Heart right ventricle (tissue), 16 donors: Measurements from ENCODE around the gene CDK14. TPM values are rescaled to one million over a fixed set of nuclear protein-coding genes. Genes with fewer than 3 reads are reported as not detected.

Source experiments
- ATAC-seq, 8 donors: fragments of 200-7000 bp; cut with Tn5 transposase; one replicate each; pipeline ENCODE4 v1.9.1; 2020; ENCODE audit warnings: mild to moderate bottlenecking in 8 of 8, moderate library complexity in 8 of 8, moderate number of reproducible peaks in 1 of 8
- DNase-seq, 2 donors: peaks; one replicate each; pipeline ENCODE4 v3.0.0-alpha.2; 2020
- H3K27ac ChIP-seq, 10 donors: fragments of 200-600 bp; sonication (generic) in 2 of 10; one replicate each; pipeline versions ENCODE4 v1.5.0 to v1.8.0; 2020 to 2022; ENCODE audit warnings: mild to moderate bottlenecking in 3 of 10
- H3K27me3 ChIP-seq, 7 donors: fragments of 200-600 bp; one replicate each; pipeline ENCODE4 v1.8.0; 2021 to 2022; ENCODE audit warnings: mild to moderate bottlenecking in 2 of 7
- H3K36me3 ChIP-seq, 9 donors: fragments of 200-600 bp; sonication (generic) in 1 of 9; one replicate each; pipeline versions ENCODE4 v1.5.0 to v1.8.0; 2020 to 2022; ENCODE audit warnings: mild to moderate bottlenecking in 2 of 9
- H3K4me1 ChIP-seq, 9 donors: fragments of 200-600 bp; sonication (generic) in 1 of 9; one replicate each; pipeline versions ENCODE4 v1.5.0 to v1.8.0; 2020 to 2022; ENCODE audit warnings: mild to moderate bottlenecking in 4 of 9
- H3K4me3 ChIP-seq, 10 donors: fragments of 200-600 bp; sonication (generic) in 2 of 10; one replicate each; pipeline versions ENCODE4 v1.5.0 to v1.8.0; 2020 to 2022; ENCODE audit warnings: mild to moderate bottlenecking in 7 of 10, moderate library complexity in 2 of 10
- H3K9me3 ChIP-seq, 11 donors: fragments of 200-600 bp in 10 of 11; sonication (generic) in 2 of 11; one replicate each; pipeline versions ENCODE4 v1.5.0 to v1.8.0; 2013 to 2022; ENCODE audit warnings: mild to moderate bottlenecking in 2 of 11, control low read depth in 1 of 11, moderate library complexity in 1 of 11
- CTCF ChIP-seq, 9 donors: fragments of 200-600 bp; sonication (generic) in 2 of 9; IDR thresholded peaks; one replicate each; pipeline versions ENCODE4 v1.5.0 to v1.8.0; 2021 to 2022; ENCODE audit warnings: antibody characterized with exemption in 9 of 9, mild to moderate bottlenecking in 5 of 9, moderate library complexity in 1 of 9
- WGBS, 2 donors: extraction: QIAGEN DNeasy Blood & Tissue Kit; methylation state at CpG; one replicate each; pipeline ENCODE4 v1.1.7; 2013; ENCODE audit warnings: inconsistent platforms in 1 of 2; 5-methylcytosine and 5-hydroxymethylcytosine counted together
- intact Hi-C, 10 donors: fragments of 100-400 bp; cut with DNase I; formaldehyde crosslinking; loops; one replicate each; pipeline versions ENCODE4 v1.11.1 to v1.14.2; 2022
- polyA plus RNA-seq, 2 donors: library from polyadenylated mRNA; stranded (reverse); fragments of 200-250 nt; gene quantifications; one replicate each; pipeline ENCODE4 v1.2.3, GENCODE V29; 2013
- total RNA-seq, 10 donors: library from RNA; stranded (reverse); fragmentation: NEBNext Ultra II Directional in 3 of 10; extraction: Animal tissue kit (Norgen Biotek cat#: 25700) in 3 of 10; gene quantifications; one replicate each; pipeline versions ENCODE4 v1.2.1 to v1.2.4, GENCODE V29; 2021 to 2023
- donor health status: Arrhythmogenic right ventricular cardiomyopathy.
- donor health status: ischemic (EF 13 %, LVEDD 7.1; RV severe dilation, severe dysfunction).
- donor health status: healthy with polysubstance abuse.
- donor health status: DM: no; HTN: yes; CAD: no.
- donor health status: DM: no; HTN: no; CAD: no.
- donor health status: ischemic (EF 25% LVEDD 6.9; RV normal size, moderate dysfunction).
- donor health status: ischemic (EF 25% LVEDD 5.7; RV mildly dilated, moderate dysfunction).
- donor health status: healthy.
- donor health status: DM: yes; HTN: yes; CAD: no.
- donor health status: Ischemic cardiomyopathy.
- donor health status: ischemic (EF 35%, LVEDD 5.7; RV mildly dilated, moderate dysfunction).
- donor health status: nonischemic (EF 11% LVEDD 7.7; RV severe dilation, severe dysfunction).
- donor health status: DM: yes; HTN: yes; CAD: no.
- donor health status: PGD.
- donor health status: ischemic (EF 29% LVEDD 5.4; RV normal size, mild dysfunction).
- donor health status: nonischemic (EF 23%, LVEDD 6.1; RV moderate dilation, normal function).

The CDK14 gene
- total and polyA plus RNA-seq, 12 donors = 3.9 to 36.5 (median 21.4) TPM

- no peak overlapping the region for H3K4me3 ChIP-seq
- 88 to 90% methylated on average over 4 of the region's 4 CpGs for WGBS, 2 donors
- DNase-seq = no peak
- no peak for ATAC-seq
- no peaks in the 10 kb centered on the region for H3K36me3 ChIP-seq
- intact Hi-C loops = no loop called here
- H3K27ac ChIP-seq = no peak overlapping the region
- TF ChIP-seq CTCF (IDR thresholded peaks at IDR 0.05) = no peak
- H3K4me1 ChIP-seq = no peaks in the 10 kb centered on the region
- no peaks in the 10 kb centered on the region for H3K27me3 ChIP-seq
- peaks cover 0 to 11% (median 3%) of the 10 kb centered on the region in 11 donors for H3K9me3 ChIP-seq
Observed at GRCh38 chr7:90968871-90969270, 372.8 kb downstream of the CDK14 start.

GRCh38 chr7:90972906-90973550 is 376.9 kb downstream of the CDK14 start:
- H3K4me3 ChIP-seq = no peak overlapping the region
- no peak for ATAC-seq

GRCh38 chr7:90977056-90977455 is 380.9 kb downstream of the CDK14 start:
- no peaks in the 10 kb centered on the region for H3K27me3 ChIP-seq
- no peak overlapping the region for H3K27ac ChIP-seq
- no peak overlapping the region for H3K4me3 ChIP-seq
- H3K9me3 ChIP-seq = peaks cover 0 to 22% (median 4%) of the 10 kb centered on the region in 11 donors
- TF ChIP-seq CTCF (IDR thresholded peaks at IDR 0.05) = no peak
- H3K36me3 ChIP-seq = no peaks in the 10 kb centered on the region
- no peak for ATAC-seq
- no peaks in the 10 kb centered on the region for H3K4me1 ChIP-seq
- no peak for DNase-seq
- 92% methylated on average over 5 of the region's 5 CpGs for WGBS, 2 donors
- intact Hi-C loops = no loop called here

More at GRCh38 chr7:90972906-90973550, 376.9 kb downstream of the CDK14 start:
- TF ChIP-seq CTCF (IDR thresholded peaks at IDR 0.05) = no peak
- H3K27ac ChIP-seq = no peak overlapping the region
- intact Hi-C loops = loop anchor here in 1 of 10 donors (5.0 kb wide), 1 partner anchor 1146 kb away; no protein-coding TSS in a partner anchor
- WGBS, 2 donors = 73 to 75% methylated on average over 4 of the region's 4 CpGs
- H3K9me3 ChIP-seq = peaks cover 0 to 22% (median 4%) of the 10 kb centered on the region in 11 donors
- DNase-seq = no peak
- H3K36me3 ChIP-seq = no peaks in the 10 kb centered on the region
- no peaks in the 10 kb centered on the region for H3K4me1 ChIP-seq
- no peaks in the 10 kb centered on the region for H3K27me3 ChIP-seq

GRCh38 chr7:90980545-90980944 is 384.4 kb downstream of the CDK14 start:
- no peaks in the 10 kb centered on the region for H3K27me3 ChIP-seq
- ATAC-seq (no peak), DNase-seq (no peak)
- TF ChIP-seq CTCF (IDR thresholded peaks at IDR 0.05) = no peak
- intact Hi-C loops = no loop called here
- H3K9me3 ChIP-seq = peaks cover 0 to 17% (median 0%) of the 10 kb centered on the region in 11 donors
- H3K4me1 ChIP-seq = no peaks in the 10 kb centered on the region
- no peak overlapping the region for H3K27ac ChIP-seq
- WGBS, 2 donors = 31 to 38% methylated on average over 2 of the region's 2 CpGs
- H3K36me3 ChIP-seq = peaks cover 0 to 8% (median 0%) of the 10 kb centered on the region in 9 donors
- H3K4me3 ChIP-seq = no peak overlapping the region
